ENCODE measurements around the gene MSH3.

DNA sequence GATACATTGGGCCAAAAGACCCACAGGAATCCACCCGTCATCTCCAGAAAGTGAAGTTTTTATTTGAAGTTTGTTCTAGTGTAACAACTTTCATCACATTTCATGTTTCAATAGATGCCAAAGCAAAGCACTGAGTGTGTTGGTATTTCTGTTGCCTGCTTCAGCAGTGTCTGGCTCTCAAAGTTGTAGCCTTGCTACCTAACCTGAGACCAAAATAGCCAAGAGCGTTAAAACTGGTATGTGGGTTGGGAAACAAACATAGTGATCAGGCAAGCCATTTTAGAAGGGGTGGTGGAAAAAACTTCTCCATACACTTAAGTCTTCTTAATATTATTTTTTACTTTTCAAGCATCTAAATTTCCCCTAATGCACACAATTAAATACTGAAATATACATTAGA is 150.6 kb downstream of the MSH3 start:
- no peak for TF ChIP-seq GATA2 (IDR thresholded peaks at IDR 0.05; ENCODE audit: low read depth, low read length)
- TF ChIP-seq GATA3 (IDR thresholded peaks at IDR 0.05; ENCODE audit: low read depth, low read length): no peak
